ENCODE measurements around the gene WNT7B. TPM values are rescaled to one million over a fixed set of nuclear protein-coding genes. Genes with fewer than 3 reads are reported as not detected.

WNT7B gene
- total RNA-seq, 1 experiment from 2014 or later: 0.57 TPM

DNA sequence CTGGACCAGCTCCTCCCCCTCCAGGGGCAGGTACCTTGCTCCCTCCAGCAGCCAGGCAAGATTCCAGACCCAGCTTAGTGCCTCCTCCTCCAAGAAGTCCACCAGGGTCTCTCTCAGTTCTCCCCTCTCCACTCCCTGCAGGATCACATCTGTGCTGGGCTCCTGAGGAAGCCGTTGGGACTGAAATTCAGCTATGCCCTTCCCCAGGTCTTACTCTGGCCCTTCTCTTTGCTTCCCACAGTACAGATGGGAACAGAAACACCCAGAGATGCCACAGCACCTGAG is 14.6 kb downstream of the WNT7B start:
- no peaks in the 10 kb centered on the region for H3K9me3 Mint-ChIP-seq (ENCODE audit: unreplicated experiment)
- peaks cover 13% of the 10 kb centered on the region for H3K4me1 ChIP-seq
- CTCF ChIA-PET: no interaction called here
- H3K27me3 ChIP-seq (replicated peaks; ENCODE audit: control insufficient read depth, insufficient read depth, low read length): no peaks in the 10 kb centered on the region
- no peak overlapping the region for H3K4me3 ChIP-seq (ENCODE audit: low read depth, low read length)
- H3K36me3 Mint-ChIP-seq (ENCODE audit: insufficient read depth, unreplicated experiment): no peaks in the 10 kb centered on the region
- no peaks in the 10 kb centered on the region for H3K4me1 Mint-ChIP-seq (ENCODE audit: low read depth, unreplicated experiment)
- H3K27ac Mint-ChIP-seq (ENCODE audit: unreplicated experiment): no peak overlapping the region
- no peaks in the 10 kb centered on the region for H3K9me3 ChIP-seq
- no peak overlapping the region for H3K4me3 Mint-ChIP-seq (ENCODE audit: unreplicated experiment)
- no TSS peak for BruUV-seq (replicated peaks)
- intact Hi-C loops (cut with micrococcal nuclease; ENCODE audit: unreplicated experiment): no loop called here
- H3K36me3 ChIP-seq (ENCODE audit: control insufficient read depth, insufficient read depth, low read length): no peaks in the 10 kb centered on the region
- POLR2A ChIA-PET: no interaction called here
- DNase-seq: no peak
- TF ChIP-seq, protein P1, sequence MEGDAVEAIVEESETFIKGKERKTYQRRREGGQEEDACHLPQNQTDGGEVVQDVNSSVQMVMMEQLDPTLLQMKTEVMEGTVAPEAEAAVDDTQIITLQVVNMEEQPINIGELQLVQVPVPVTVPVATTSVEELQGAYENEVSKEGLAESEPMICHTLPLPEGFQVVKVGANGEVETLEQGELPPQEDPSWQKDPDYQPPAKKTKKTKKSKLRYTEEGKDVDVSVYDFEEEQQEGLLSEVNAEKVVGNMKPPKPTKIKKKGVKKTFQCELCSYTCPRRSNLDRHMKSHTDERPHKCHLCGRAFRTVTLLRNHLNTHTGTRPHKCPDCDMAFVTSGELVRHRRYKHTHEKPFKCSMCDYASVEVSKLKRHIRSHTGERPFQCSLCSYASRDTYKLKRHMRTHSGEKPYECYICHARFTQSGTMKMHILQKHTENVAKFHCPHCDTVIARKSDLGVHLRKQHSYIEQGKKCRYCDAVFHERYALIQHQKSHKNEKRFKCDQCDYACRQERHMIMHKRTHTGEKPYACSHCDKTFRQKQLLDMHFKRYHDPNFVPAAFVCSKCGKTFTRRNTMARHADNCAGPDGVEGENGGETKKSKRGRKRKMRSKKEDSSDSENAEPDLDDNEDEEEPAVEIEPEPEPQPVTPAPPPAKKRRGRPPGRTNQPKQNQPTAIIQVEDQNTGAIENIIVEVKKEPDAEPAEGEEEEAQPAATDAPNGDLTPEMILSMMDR (IDR thresholded peaks at IDR 0.05; ENCODE audit: insufficient read depth in 1 of 2, low read depth in 1 of 2, low read length in 1 of 2, severe bottlenecking in 1 of 2, unreplicated experiment in 1 of 2): no peak
- H3K27me3 Mint-ChIP-seq (ENCODE audit: insufficient read depth, unreplicated experiment): no peaks in the 10 kb centered on the region

DNA sequence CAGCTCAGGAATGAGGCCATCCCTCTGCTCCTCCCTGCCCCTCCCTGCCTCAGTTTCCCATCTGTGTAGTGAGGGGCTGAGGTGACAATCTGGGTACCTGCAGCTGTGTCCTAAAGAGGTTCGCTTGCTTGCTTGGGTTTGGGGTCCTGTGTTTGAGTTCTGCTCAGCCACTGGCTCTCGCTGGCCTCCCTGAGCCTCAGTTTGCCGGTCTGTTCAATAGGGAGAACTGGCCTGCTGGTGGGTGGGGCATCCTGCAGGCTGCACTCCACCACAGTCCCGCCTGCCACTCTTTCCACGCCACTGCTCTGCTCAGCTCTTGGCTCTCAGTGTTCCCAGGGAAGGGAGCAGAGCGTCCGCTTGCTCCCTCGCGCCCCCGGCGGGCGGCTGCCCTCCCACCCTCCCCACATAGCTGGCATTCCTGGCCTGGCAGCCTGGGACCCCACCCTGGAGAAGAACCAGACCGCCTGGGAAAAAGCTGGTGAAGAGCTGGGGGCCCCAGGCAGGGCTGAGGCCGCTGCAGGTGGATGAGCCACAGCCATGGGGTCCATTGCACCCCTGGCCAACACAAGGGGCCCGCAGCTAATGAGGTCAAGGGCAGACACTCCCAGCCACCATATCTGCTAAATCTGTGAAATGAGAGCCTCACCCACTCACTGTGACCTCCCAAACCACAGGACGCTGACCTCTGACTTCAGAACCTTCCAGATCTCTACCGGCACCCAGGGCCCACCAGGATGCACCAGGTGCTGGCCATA is 15.1 kb downstream of the WNT7B start:
- ChIA-PET CTCF (interaction anchor here (0.6 kb wide), 1 partner anchor 52 kb away, joined by 4 read pairs; no protein-coding TSS in a partner anchor), POLR2A (no interaction called here)
- DNase-seq: no peak

GRCh38 chr22:45960477-45961386 is 16.2 kb downstream of the WNT7B start:
- Histone ChIP-seq H3K4me3 (ENCODE audit: low read depth, low read length) (no peak overlapping the region), H3K27me3 (replicated peaks; ENCODE audit: control insufficient read depth, insufficient read depth, low read length) (no peaks in the 10 kb centered on the region), H3K9me3 (no peaks in the 10 kb centered on the region), H3K36me3 (ENCODE audit: control insufficient read depth, insufficient read depth, low read length) (no peaks in the 10 kb centered on the region), H3K4me1 (peaks cover 13% of the 10 kb centered on the region)
- Mint-ChIP-seq H3K27ac (ENCODE audit: unreplicated experiment) (peak overlapping the region; percentile 45), H3K4me3 (ENCODE audit: unreplicated experiment) (no peak overlapping the region), H3K36me3 (ENCODE audit: insufficient read depth, unreplicated experiment) (no peaks in the 10 kb centered on the region), H3K9me3 (ENCODE audit: unreplicated experiment) (no peaks in the 10 kb centered on the region), H3K27me3 (ENCODE audit: insufficient read depth, unreplicated experiment) (no peaks in the 10 kb centered on the region), H3K4me1 (ENCODE audit: low read depth, unreplicated experiment) (no peaks in the 10 kb centered on the region)
- peak; percentile 59 to 67 for DNase-seq
- POLR2A ChIA-PET: no interaction called here
- BruUV-seq (replicated peaks): no TSS peak
- intact Hi-C loops (cut with micrococcal nuclease; ENCODE audit: unreplicated experiment): no loop called here
- CTCF ChIA-PET: interaction anchor here (0.6 kb wide), 1 partner anchor 51 kb away, joined by 4 read pairs; no protein-coding TSS in a partner anchor
- TF ChIP-seq, protein P1 (IDR thresholded peaks at IDR 0.05; ENCODE audit: insufficient read depth in 1 of 2, low read depth in 1 of 2, low read length in 1 of 2, severe bottlenecking in 1 of 2, unreplicated experiment in 1 of 2): no peak

More for the DNA sequence above, 15.1 kb downstream of the WNT7B start:
- H3K27me3 ChIP-seq (replicated peaks; ENCODE audit: control insufficient read depth, insufficient read depth, low read length): no peaks in the 10 kb centered on the region
- Mint-ChIP-seq H3K4me1 (ENCODE audit: low read depth, unreplicated experiment) (no peaks in the 10 kb centered on the region), H3K36me3 (ENCODE audit: insufficient read depth, unreplicated experiment) (no peaks in the 10 kb centered on the region), H3K27me3 (ENCODE audit: insufficient read depth, unreplicated experiment) (no peaks in the 10 kb centered on the region), H3K9me3 (ENCODE audit: unreplicated experiment) (no peaks in the 10 kb centered on the region), H3K4me3 (ENCODE audit: unreplicated experiment) (no peak overlapping the region), H3K27ac (ENCODE audit: unreplicated experiment) (no peak overlapping the region)
- no peaks in the 10 kb centered on the region for H3K36me3 ChIP-seq (ENCODE audit: control insufficient read depth, insufficient read depth, low read length)
- no TSS peak for BruUV-seq (replicated peaks)
- H3K9me3 ChIP-seq: no peaks in the 10 kb centered on the region
- intact Hi-C loops (cut with micrococcal nuclease; ENCODE audit: unreplicated experiment): no loop called here
- TF ChIP-seq, protein P1 (IDR thresholded peaks at IDR 0.05; ENCODE audit: insufficient read depth in 1 of 2, low read depth in 1 of 2, low read length in 1 of 2, severe bottlenecking in 1 of 2, unreplicated experiment in 1 of 2): no peak
- peaks cover 13% of the 10 kb centered on the region for H3K4me1 ChIP-seq
- H3K4me3 ChIP-seq (ENCODE audit: low read depth, low read length): no peak overlapping the region

All from Caco-2 (cell line).